SK-N-SH treated with all-trans-retinoic acid at 6 μM for 48 hours (cell line): ENCODE data around the gene MIDN.
A peak's percentile ranks its signal among the peaks of the same experiment; 100 is the strongest.

Experiments
- ATAC-seq: fragments of 200-7000 bp; cut with Tn5 transposase; 3 replicates; pipeline ENCODE4 v1.9.1; 2020; ENCODE audit warnings: mild to moderate bottlenecking, moderate library complexity
- BACH2 ChIP-seq: fragments of 250-450 bp; sonication (Bioruptor Pico); IDR thresholded peaks from 2 replicates; pipeline ENCODE4 v1.9.0; 2021; ENCODE audit warnings: mild to moderate bottlenecking, borderline replicate concordance
- CSDC2 ChIP-seq: fragments of 250-450 bp; sonication (Bioruptor Pico); IDR thresholded peaks from 2 replicates; pipeline ENCODE4 v1.5.0; 2020; ENCODE audit warnings: mild to moderate bottlenecking, moderate library complexity
- CSRNP3 ChIP-seq: fragments of 250-450 bp; sonication (Bioruptor Pico); IDR thresholded peaks from 2 replicates; pipeline ENCODE4 v1.5.1; 2021; ENCODE audit warnings: mild to moderate bottlenecking, moderate library complexity
- GLIS3 ChIP-seq: fragments of 250-450 bp; sonication (Bioruptor Pico); IDR thresholded peaks from 2 replicates; pipeline ENCODE4 v1.5.0; 2020; ENCODE audit warnings: mild to moderate bottlenecking, moderate library complexity
- ISL1 ChIP-seq: fragments of 250-450 bp; sonication (Bioruptor Pico); IDR thresholded peaks from 2 replicates; pipeline ENCODE4 v2.1.2; 2022; ENCODE audit warnings: mild to moderate bottlenecking, moderate library complexity
- OSR1 ChIP-seq: fragments of 250-450 bp; sonication (Bioruptor Pico); IDR thresholded peaks from 2 replicates; pipeline ENCODE4 v1.8.0; 2022; ENCODE audit warnings: moderate library complexity, mild to moderate bottlenecking, inconsistent platforms
- PATZ1 ChIP-seq: fragments of 250-450 bp; sonication (Bioruptor Pico); IDR thresholded peaks from 2 replicates; pipeline ENCODE4 v1.8.0; 2020; ENCODE audit warnings: mild to moderate bottlenecking, moderate library complexity, borderline replicate concordance
- POU6F1 ChIP-seq: fragments of 250-450 bp; sonication (Bioruptor Pico); IDR thresholded peaks from 2 replicates; pipeline ENCODE4 v1.8.0; 2021; ENCODE audit warnings: low read depth, mild to moderate bottlenecking, moderate library complexity, borderline replicate concordance
- PPARA ChIP-seq: fragments of 250-450 bp; sonication (Bioruptor Pico); IDR thresholded peaks from 2 replicates; pipeline ENCODE4 v1.5.0; 2020; ENCODE audit warnings: mild to moderate bottlenecking, borderline replicate concordance
- SNAI2 ChIP-seq: fragments of 250-450 bp; sonication (Bioruptor Pico); IDR thresholded peaks from 2 replicates; pipeline ENCODE4 v1.5.0; 2020; ENCODE audit warnings: mild to moderate bottlenecking, moderate library complexity
- TCF4 ChIP-seq: fragments of 250-450 bp; sonication (Bioruptor Pico); IDR thresholded peaks from 2 replicates; pipeline ENCODE4 v1.8.0; 2021; ENCODE audit warnings: mild to moderate bottlenecking, moderate library complexity, borderline replicate concordance
- TOX ChIP-seq: fragments of 250-450 bp; sonication (Bioruptor Pico); IDR thresholded peaks from 2 replicates; pipeline ENCODE4 v1.8.0; 2021; ENCODE audit warnings: mild to moderate bottlenecking, moderate library complexity, borderline replicate concordance
- TSHZ2 ChIP-seq: fragments of 250-450 bp; sonication (Bioruptor Pico); IDR thresholded peaks from 2 replicates; pipeline ENCODE4 v1.5.0; 2020; ENCODE audit warnings: mild to moderate bottlenecking, moderate library complexity
- ZC3H10 ChIP-seq: fragments of 250-450 bp; sonication (Bioruptor Pico); IDR thresholded peaks from 2 replicates; pipeline ENCODE4 v1.5.1; 2021; ENCODE audit warnings: mild to moderate bottlenecking, moderate library complexity
- ZFP3 ChIP-seq: fragments of 250-450 bp; sonication (Bioruptor Pico); IDR thresholded peaks from 2 replicates; pipeline ENCODE4 v1.5.0; 2020; ENCODE audit warnings: mild to moderate bottlenecking, moderate library complexity
- ZNF565 ChIP-seq: fragments of 450-650 bp; formaldehyde crosslinking; conservative IDR thresholded peaks from 2 replicates; pipeline ENCODE4 v1.5.0; 2020; ENCODE audit warnings: low read depth, mild to moderate bottlenecking, moderate library complexity

The MIDN gene

GRCh38 chr19:1241417-1242095 is 6.8 kb upstream of the MIDN start, which contains the start of gene ATP5F1D:
ATP5F1D (plus strand) TSS chr19:1241751; CDS start chr19:1241851, 100 bp downstream.
- peak; percentile 68 for ATAC-seq
- TF ChIP-seq ISL1 (CRISPR knock-in tag) (no peak), BACH2 (CRISPR knock-in tag) (no peak), ZFP3 (CRISPR knock-in tag) (peak; percentile 83; the same call in 1 of the 2 replicates), TSHZ2 (CRISPR knock-in tag) (no peak), CSDC2 (CRISPR knock-in tag) (no peak)

GRCh38 chr19:1243768-1244692 is 4.4 kb upstream of the MIDN start:
- TF ChIP-seq CSDC2 (CRISPR knock-in tag) = no peak
- no peak for TF ChIP-seq OSR1 (CRISPR knock-in tag)
- TF ChIP-seq PPARA = no peak
- TF ChIP-seq GLIS3 (CRISPR knock-in tag) = no peak
- no peak for TF ChIP-seq TOX (CRISPR knock-in tag)
- TF ChIP-seq BACH2 (CRISPR knock-in tag) = no peak
- no peak for TF ChIP-seq SNAI2 (CRISPR knock-in tag)
- no peak for TF ChIP-seq CSRNP3 (CRISPR knock-in tag)
- no peak for TF ChIP-seq ZC3H10
- TF ChIP-seq ZNF565 = no peak
- no peak for TF ChIP-seq TSHZ2 (CRISPR knock-in tag)
- TF ChIP-seq PATZ1 (CRISPR knock-in tag) = no peak
- TF ChIP-seq POU6F1 (CRISPR knock-in tag) = no peak
- TF ChIP-seq TCF4 (CRISPR knock-in tag) = no peak
- peak; percentile 59 for ATAC-seq
